SK-N-SH treated with all-trans-retinoic acid at 6 μM for 48 hours (cell line): ENCODE measurements around the gene PTTG1IP.

Experiments
- BACH2 ChIP-seq: fragments of 250-450 bp; sonication (Bioruptor Pico); IDR thresholded peaks from 2 replicates; pipeline ENCODE4 v1.9.0; 2021; ENCODE audit warnings: mild to moderate bottlenecking, borderline replicate concordance
- CREB5 ChIP-seq: fragments of 250-450 bp; sonication (Bioruptor Pico); IDR thresholded peaks from 2 replicates; pipeline ENCODE4 v1.5.1; 2020; ENCODE audit warnings: low read depth, mild to moderate bottlenecking, moderate library complexity
- ESRRG ChIP-seq: fragments of 250-450 bp; sonication (Bioruptor Pico); IDR thresholded peaks from 2 replicates; pipeline ENCODE4 v1.6.1; 2021; ENCODE audit warnings: mild to moderate bottlenecking
- PATZ1 ChIP-seq: fragments of 250-450 bp; sonication (Bioruptor Pico); IDR thresholded peaks from 2 replicates; pipeline ENCODE4 v1.8.0; 2020; ENCODE audit warnings: mild to moderate bottlenecking, moderate library complexity, borderline replicate concordance
- RARB ChIP-seq: fragments of 250-450 bp; sonication (Bioruptor Pico); IDR thresholded peaks from 2 replicates; pipeline ENCODE4 v1.8.0; 2021; ENCODE audit warnings: mild to moderate bottlenecking, moderate library complexity
- SNAI2 ChIP-seq: fragments of 250-450 bp; sonication (Bioruptor Pico); IDR thresholded peaks from 2 replicates; pipeline ENCODE4 v1.5.0; 2020; ENCODE audit warnings: mild to moderate bottlenecking, moderate library complexity
- ZFP3 ChIP-seq: fragments of 250-450 bp; sonication (Bioruptor Pico); IDR thresholded peaks from 2 replicates; pipeline ENCODE4 v1.5.0; 2020; ENCODE audit warnings: mild to moderate bottlenecking, moderate library complexity

GRCh38 chr21:44900559-44901251 lies 27.2 kb upstream of the PTTG1IP start:
- TF ChIP-seq ZFP3 (CRISPR knock-in tag) (no peak), SNAI2 (CRISPR knock-in tag) (no peak), ESRRG (no peak), PATZ1 (CRISPR knock-in tag) (no peak), BACH2 (CRISPR knock-in tag) (no peak), CREB5 (CRISPR knock-in tag) (no peak), RARB (CRISPR knock-in tag) (no peak)
